ENCODE data around the gene EPHB2.
"Not testable (repeated sequence)": the region's sequence is repeated elsewhere in the genome, so short reads cannot be mapped to it uniquely, and the experiment has no call there.

The EPHB2 gene

GRCh38 chr1:22838965-22839364 is 128.3 kb downstream of the EPHB2 start:
- in situ Hi-C loops (cut with MboI; ENCODE audit: low pct_unique_long_range_greater_than_20kb, low sequenced_read_pairs, unreplicated experiment): no loop called here
- no peak for TF ChIP-seq CTCF (IDR thresholded peaks at IDR 0.05; ENCODE audit: extremely low read depth, insufficient read depth, missing control alignments)
- DNase-seq (ENCODE audit: low spot score): no peak

GRCh38 chr1:22839806-22840205 is 129.2 kb downstream of the EPHB2 start:
- TF ChIP-seq CTCF (IDR thresholded peaks at IDR 0.05; ENCODE audit: extremely low read depth, insufficient read depth, missing control alignments): no peak
- in situ Hi-C loops (cut with MboI; ENCODE audit: low pct_unique_long_range_greater_than_20kb, low sequenced_read_pairs, unreplicated experiment): no loop called here
- no peak for DNase-seq (ENCODE audit: low spot score)

- in situ Hi-C loops (cut with MboI; ENCODE audit: low pct_unique_long_range_greater_than_20kb, low sequenced_read_pairs, unreplicated experiment): no loop called here
- no peak for TF ChIP-seq CTCF (IDR thresholded peaks at IDR 0.05; ENCODE audit: extremely low read depth, insufficient read depth, missing control alignments)
- DNase-seq (ENCODE audit: low spot score): no peak
Observed at GRCh38 chr1:22841142-22841541, 130.5 kb downstream of the EPHB2 start.

GRCh38 chr1:22841860-22842281 is 131.2 kb downstream of the EPHB2 start:
- in situ Hi-C loops (cut with MboI; ENCODE audit: low pct_unique_long_range_greater_than_20kb, low sequenced_read_pairs, unreplicated experiment): no loop called here
- no peak for DNase-seq (ENCODE audit: low spot score)
- TF ChIP-seq CTCF (IDR thresholded peaks at IDR 0.05; ENCODE audit: extremely low read depth, insufficient read depth, missing control alignments): no peak

GRCh38 chr1:22843441-22844183 is 133.0 kb downstream of the EPHB2 start:
- in situ Hi-C loops (cut with MboI; ENCODE audit: low pct_unique_long_range_greater_than_20kb, low sequenced_read_pairs, unreplicated experiment); DNase-seq (ENCODE audit: low spot score): not testable (repeated sequence)

GRCh38 chr1:22844621-22845020 is 134.0 kb downstream of the EPHB2 start:
- TF ChIP-seq CTCF (IDR thresholded peaks at IDR 0.05; ENCODE audit: extremely low read depth, insufficient read depth, missing control alignments): no peak
- in situ Hi-C loops (cut with MboI; ENCODE audit: low pct_unique_long_range_greater_than_20kb, low sequenced_read_pairs, unreplicated experiment): no loop called here
- DNase-seq (ENCODE audit: low spot score): no peak

GRCh38 chr1:22845398-22845935 is 134.8 kb downstream of the EPHB2 start:
- in situ Hi-C loops (cut with MboI; ENCODE audit: low pct_unique_long_range_greater_than_20kb, low sequenced_read_pairs, unreplicated experiment): no loop called here
- DNase-seq (ENCODE audit: low spot score): no peak
- no peak for TF ChIP-seq CTCF (IDR thresholded peaks at IDR 0.05; ENCODE audit: extremely low read depth, insufficient read depth, missing control alignments)
